HG03097 (cell line): ENCODE results near the gene GIPC2.
"Not testable (repeated sequence)": the region's sequence is repeated elsewhere in the genome, so short reads cannot be mapped to it uniquely, and the experiment has no call there.

ENCODE experiments used
- ATAC-seq: cut with Tn5 transposase; IDR thresholded peaks from one replicate; pipeline ENCODE4 v1.9.1; 2021; ENCODE audit not compliant: unreplicated experiment, low FRiP score

GIPC2 gene

GRCh38 chr1:78045926-78046778, at the start of gene GIPC2:
Gene GIPC2 (plus strand): TSS chr1:78045966. CDS start chr1:78046095, 129 bp downstream.
- no peak for ATAC-seq

GRCh38 chr1:77996734-77997133, 49.0 kb upstream of the GIPC2 start:
- no peak for ATAC-seq

DNA sequence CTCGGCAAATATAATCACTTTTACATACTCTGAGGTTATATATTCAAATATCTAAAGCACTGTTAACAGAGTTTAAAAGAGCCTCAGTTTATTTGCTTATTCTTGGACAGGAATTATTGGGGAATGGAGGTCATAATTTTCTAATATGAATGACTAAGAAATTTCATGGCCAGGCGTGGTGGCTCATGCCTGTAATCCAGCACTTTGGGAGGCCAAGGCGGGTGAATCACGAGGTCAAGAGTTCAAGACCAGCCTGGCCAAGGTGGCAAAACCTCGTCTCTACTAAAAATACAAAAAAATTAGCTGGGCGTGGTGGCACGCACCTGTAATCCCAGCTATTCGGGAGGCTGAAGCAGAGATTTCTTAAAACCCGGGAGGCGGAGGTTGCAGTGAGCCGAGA, 45.2 kb upstream of the GIPC2 start:
- not testable (repeated sequence) for ATAC-seq

- no peak for ATAC-seq
These were observed 42.6 kb upstream of the GIPC2 start for GRCh38 chr1:78003070-78003746.

DNA sequence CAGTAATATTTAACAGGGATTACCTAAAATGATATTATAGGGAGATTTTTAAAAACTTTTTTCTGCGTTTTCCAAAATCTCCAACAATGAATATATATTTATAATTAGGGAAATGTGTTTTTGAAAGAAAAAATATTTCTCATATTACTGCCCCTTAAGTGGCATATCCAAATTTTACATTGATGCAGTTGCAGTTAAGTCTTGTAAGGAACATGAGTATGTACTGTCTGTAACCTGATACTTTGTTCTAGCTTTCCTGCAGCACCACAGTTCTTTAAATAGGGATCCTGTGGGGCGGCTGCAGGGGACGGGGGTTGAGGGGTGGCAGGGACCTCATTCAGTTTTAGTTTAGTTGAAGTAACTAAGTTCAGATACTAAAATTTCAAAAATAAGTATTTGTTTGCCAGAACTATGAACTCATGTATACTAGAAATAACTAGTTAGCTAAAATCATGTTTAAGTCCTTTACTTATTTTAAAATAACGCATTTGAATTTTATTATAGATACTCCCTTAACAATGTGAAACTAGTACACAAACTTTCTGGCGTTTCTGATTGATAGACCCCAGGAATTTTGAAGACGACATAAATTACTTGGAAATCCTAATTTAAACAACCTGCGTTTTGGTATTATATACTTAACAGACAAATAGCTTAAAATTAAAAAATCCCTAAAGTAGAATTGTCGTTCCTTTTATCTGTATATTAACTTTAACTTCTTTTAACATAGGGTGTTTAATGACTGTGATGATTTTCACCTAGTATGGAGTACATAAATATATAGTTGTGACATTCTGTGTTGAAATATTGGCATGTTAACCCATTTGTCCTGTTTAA, 41.7 kb upstream of the GIPC2 start:
- ATAC-seq, result peak; percentile 53

DNA sequence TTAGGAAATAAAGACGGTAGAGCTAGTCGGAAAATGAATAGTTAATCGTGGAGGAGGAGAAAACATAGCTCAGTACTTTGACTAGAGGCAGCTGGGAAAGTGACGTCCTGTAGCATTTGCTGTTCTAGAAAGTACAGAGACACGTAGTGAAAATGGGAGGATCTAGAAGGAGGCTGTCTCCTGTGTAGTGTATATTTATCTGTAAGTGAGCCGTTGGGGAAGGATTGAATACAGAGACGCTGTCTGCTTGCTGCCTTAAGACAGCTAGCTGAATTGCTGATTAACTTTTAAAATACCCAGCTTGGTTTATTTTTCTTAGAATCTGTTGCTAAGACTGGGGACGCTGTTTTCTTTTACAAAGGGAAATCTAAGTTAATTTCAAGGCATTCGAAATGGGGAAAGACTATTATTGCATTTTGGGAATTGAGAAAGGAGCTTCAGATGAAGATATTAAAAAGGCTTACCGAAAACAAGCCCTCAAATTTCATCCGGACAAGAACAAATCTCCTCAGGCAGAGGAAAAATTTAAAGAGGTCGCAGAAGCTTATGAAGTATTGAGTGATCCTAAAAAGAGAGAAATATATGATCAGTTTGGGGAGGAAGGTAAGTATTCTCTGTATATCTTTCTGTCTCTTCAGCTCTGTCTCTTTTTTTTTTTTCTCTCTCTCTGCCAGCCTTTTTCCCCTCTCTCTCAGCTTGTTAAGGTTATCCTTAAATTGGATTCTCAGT, 40.9 kb upstream of the GIPC2 start, which contains the start of gene DNAJB4:
DNAJB4 (plus strand) TSS at position 221 of the 729 bp plus-strand sequence; CDS start at position 393, 172 bp downstream.
- ATAC-seq, result peak; percentile 97

DNA sequence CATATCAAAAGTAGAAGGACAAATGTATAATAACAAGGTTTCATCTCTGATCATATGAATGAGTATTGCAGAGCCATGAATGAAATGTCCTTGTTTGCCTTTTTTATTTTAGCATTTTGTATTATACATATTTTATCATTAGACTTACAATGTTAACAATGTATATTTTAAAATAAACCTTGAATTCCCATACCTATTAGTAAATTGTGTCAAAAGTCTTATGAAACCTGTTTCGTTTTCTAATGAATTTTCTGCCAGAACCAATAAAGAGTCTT, 40.4 kb upstream of the GIPC2 start:
- ATAC-seq, result no peak

GRCh38 chr1:78005755-78006154, 40.0 kb upstream of the GIPC2 start:
- ATAC-seq, result no peak

- no peak for ATAC-seq
These were observed 39.2 kb upstream of the GIPC2 start for GRCh38 chr1:78006521-78006920.

GRCh38 chr1:78007677-78008341, 38.0 kb upstream of the GIPC2 start:
- ATAC-seq, result no peak

DNA sequence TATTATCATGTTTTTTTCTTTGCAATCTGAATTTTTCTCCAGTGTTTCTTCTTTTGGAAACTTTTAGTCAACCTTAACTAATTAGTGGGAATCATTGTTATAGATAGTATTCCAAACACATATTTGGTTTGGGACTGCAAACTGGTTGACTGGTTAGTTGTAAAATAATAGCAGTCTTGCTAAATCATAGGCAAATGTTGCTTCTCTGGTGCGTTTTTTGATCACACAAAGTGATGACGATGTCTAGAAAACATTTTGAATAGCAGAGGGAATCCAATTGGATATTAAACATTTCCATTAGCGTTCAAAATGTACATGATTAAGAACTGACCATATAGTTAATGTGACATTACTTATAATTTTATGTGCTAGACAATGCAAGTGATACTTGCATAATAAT, 36.5 kb upstream of the GIPC2 start:
- no peak for ATAC-seq

GRCh38 chr1:78009836-78010235, 35.9 kb upstream of the GIPC2 start:
- ATAC-seq, result no peak

DNA sequence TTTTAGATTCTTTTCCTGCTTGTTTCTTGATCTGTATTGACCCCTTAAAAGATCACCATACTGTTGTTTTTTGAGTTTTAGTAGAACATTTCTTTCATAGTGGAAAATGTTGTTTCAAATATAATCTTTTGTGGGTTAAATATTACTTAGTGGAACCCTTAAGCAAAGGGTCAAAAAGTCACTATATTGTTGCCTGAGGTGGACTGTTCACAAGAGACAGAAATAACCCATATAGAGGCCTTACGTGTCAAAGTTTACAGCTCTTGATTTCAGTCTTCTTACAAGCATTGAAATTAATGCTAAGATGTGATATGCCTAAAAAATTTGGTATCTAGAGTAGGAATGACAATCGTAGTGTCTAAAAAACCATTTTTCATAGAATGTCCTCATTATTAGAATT, 34.7 kb upstream of the GIPC2 start:
- ATAC-seq, result no peak

GRCh38 chr1:78015148-78015547, 30.6 kb upstream of the GIPC2 start:
- no peak for ATAC-seq

DNA sequence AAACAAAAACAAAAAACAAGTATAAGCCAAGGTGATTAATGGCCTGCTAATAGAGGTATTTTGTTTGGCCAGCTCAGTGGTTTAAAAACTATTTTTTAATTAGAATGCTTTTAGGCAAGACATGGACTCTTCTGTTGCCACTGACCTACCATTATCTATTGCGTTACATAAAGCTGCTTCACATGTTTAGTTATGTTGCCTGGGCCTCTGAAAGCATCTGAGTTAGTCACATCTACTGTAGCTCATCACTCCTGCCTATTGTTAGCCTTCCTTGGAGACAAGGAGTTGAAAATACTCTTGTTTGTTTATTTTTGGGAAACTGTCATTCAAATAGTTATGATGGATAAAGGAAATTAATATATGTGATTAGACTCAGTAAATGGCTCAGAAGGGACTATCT, 26.7 kb upstream of the GIPC2 start:
- no peak for ATAC-seq

GRCh38 chr1:78021134-78021533, 24.6 kb upstream of the GIPC2 start:
- not testable (repeated sequence) for ATAC-seq

GRCh38 chr1:78029793-78030192, 16.0 kb upstream of the GIPC2 start:
- ATAC-seq, result no peak

GRCh38 chr1:78032996-78033796, 12.6 kb upstream of the GIPC2 start:
- ATAC-seq, result no peak

- no peak for ATAC-seq
These were observed 12.0 kb upstream of the GIPC2 start for GRCh38 chr1:78033797-78034172.
